Glomerular visceral epithelial cell (primary cell): ENCODE measurements around the gene MALSU1.
"Not testable (repeated sequence)": the region's sequence is repeated elsewhere in the genome, so short reads cannot be mapped to it uniquely, and the experiment has no call there.

Experiments used
- DNase-seq: peaks from one replicate; pipeline ENCODE4 v3.0.0-alpha.2; 2016; ENCODE audit errors: extremely low spot score

MALSU1 gene

GRCh38 chr7:23285657-23286646 lies 13.2 kb upstream of the MALSU1 start:
- no peak for DNase-seq

- no peak for DNase-seq
These were observed 11.5 kb upstream of the MALSU1 start for GRCh38 chr7:23287612-23288011.

- no peak for DNase-seq
These were observed 8.1 kb upstream of the MALSU1 start for GRCh38 chr7:23290993-23291392.

GRCh38 chr7:23291957-23292560 lies 7.1 kb upstream of the MALSU1 start:
- no peak for DNase-seq

GRCh38 chr7:23292623-23293022 lies 6.5 kb upstream of the MALSU1 start:
- DNase-seq, result no peak

- no peak for DNase-seq
These were observed 5.6 kb upstream of the MALSU1 start for GRCh38 chr7:23293500-23294073.

GRCh38 chr7:23294549-23295400 lies 4.4 kb upstream of the MALSU1 start:
- DNase-seq, result no peak

GRCh38 chr7:23295401-23295697 lies 3.8 kb upstream of the MALSU1 start:
- DNase-seq, result no peak

- DNase-seq, result peak; percentile 29
These were observed 828 bp upstream of the MALSU1 start for GRCh38 chr7:23298141-23298881.

GRCh38 chr7:23299770-23300300 lies 696 bp downstream of the MALSU1 start:
- DNase-seq, result no peak

GRCh38 chr7:23306936-23307521 lies 7.9 kb downstream of the MALSU1 start:
- DNase-seq, result no peak

GRCh38 chr7:23308754-23309153 lies 9.6 kb downstream of the MALSU1 start:
- no peak for DNase-seq

GRCh38 chr7:23312141-23312540 lies 13.0 kb downstream of the MALSU1 start:
- not testable (repeated sequence) for DNase-seq

GRCh38 chr7:23315366-23315765 lies 16.2 kb downstream of the MALSU1 start:
- DNase-seq, result peak; percentile 11

GRCh38 chr7:23331132-23331531 lies 32.0 kb downstream of the MALSU1 start:
- no peak for DNase-seq

GRCh38 chr7:23332193-23332592 lies 33.1 kb downstream of the MALSU1 start:
- no peak for DNase-seq

- DNase-seq, result peak; percentile 9
These were observed 33.9 kb downstream of the MALSU1 start for GRCh38 chr7:23332910-23333612.

- peak; percentile 89 for DNase-seq
These were observed 34.6 kb downstream of the MALSU1 start for GRCh38 chr7:23333671-23334246.

GRCh38 chr7:23334482-23335056 lies 35.4 kb downstream of the MALSU1 start:
- peak; percentile 95 for DNase-seq
